GM12878 (cell line): ENCODE measurements around the gene CCT4. TPM values are rescaled to one million over a fixed set of nuclear protein-coding genes. Genes with fewer than 3 reads are reported as not detected.
A peak's percentile ranks its signal among the peaks of the same experiment; 100 is the strongest.

Source experiments
- ATAC-seq: fragments of 200-7000 bp; cut with Tn5 transposase; 3 replicates; pipeline ENCODE4 v1.9.1; 2020; ENCODE audit warnings: mild to moderate bottlenecking, moderate library complexity
- BruUV-seq: library from RNA; stranded (reverse); fragments of 400-500 nt; replicated peaks from 2 replicates; lab custom pipeline; 2021; lab: Mats Ljungman, UMichigan
- CTCF ChIA-PET: fragments of 300-600 bp; sonication (Branson Sonifier 250); formaldehyde crosslinking; extraction: SDS; loops from one replicate; lab custom pipeline; 2021; ENCODE audit warnings: inconsistent platforms; lab: Yijun Ruan, JAX
- POLR2A ChIA-PET: fragments of 350-600 bp; formaldehyde crosslinking; extraction: SDS; loops from one replicate; lab custom pipeline; 2021; ENCODE audit warnings: inconsistent platforms; lab: Charles Lee
- RAD21 ChIA-PET: fragments of 300-600 bp; sonication (Branson Sonifier 250); formaldehyde crosslinking; loops from one replicate; lab custom pipeline; 2023; ENCODE audit warnings: antibody characterized with exemption; ENCODE audit not compliant: unreplicated experiment; lab: Charles Lee
- SMC1A ChIA-PET: fragments of 300-600 bp; sonication (Branson Sonifier 250); formaldehyde crosslinking; loops from one replicate; lab custom pipeline; 2023; ENCODE audit not compliant: unreplicated experiment, uncharacterized antibody; lab: Charles Lee
- DNase-seq: peaks from one replicate; pipeline ENCODE4 v3.0.0-alpha.2; 2011; ENCODE audit warnings: low read depth, low spot score
- FAIRE-seq: peaks from 3 replicates; lab custom pipeline; 2011; peaks lifted over from hg19 to GRCh38; lab: Jason Lieb, UNC
- H2AFZ ChIP-seq: 2 replicates; pipeline ENCODE4 v1.6.0; 2011; ENCODE audit warnings: low read depth, low read length, control low read depth; ENCODE audit not compliant: control insufficient read depth
- H3K27ac ChIP-seq: 2 replicates; pipeline ENCODE4 v1.5.1; 2011; ENCODE audit warnings: control low read depth; ENCODE audit not compliant: control insufficient read depth, insufficient read depth
- H3K27me3 ChIP-seq, 2 experiments: replicated peaks in 1 of 2; 2 replicates each; pipeline versions ENCODE4 v1.6.0 to v1.6.1; 2011; ENCODE audit warnings: low read length in 1 of 2; ENCODE audit not compliant: control insufficient read depth in 2 of 2, insufficient read depth in 2 of 2
- H3K36me3 ChIP-seq, 2 experiments: 2 replicates each; pipeline ENCODE4 v1.5.1; 2011; ENCODE audit warnings: low read length in 1 of 2; ENCODE audit not compliant: control insufficient read depth in 2 of 2, insufficient read depth in 2 of 2
- H3K4me1 ChIP-seq: 2 replicates; pipeline ENCODE4 v1.6.1; 2011; ENCODE audit warnings: mild to moderate bottlenecking, low read length, moderate library complexity, mixed read lengths; ENCODE audit not compliant: control insufficient read depth, insufficient read depth
- H3K4me2 ChIP-seq: 2 replicates; pipeline ENCODE4 v1.6.0; 2011; ENCODE audit warnings: control low read depth; ENCODE audit not compliant: control insufficient read depth, insufficient read depth
- H3K4me3 ChIP-seq: fragments of 200-600 bp; sonication (generic); 2 replicates; pipeline ENCODE4 v1.5.1; 2016
- H3K79me2 ChIP-seq: 2 replicates; pipeline ENCODE4 v1.6.0; 2011; ENCODE audit warnings: low read length; ENCODE audit not compliant: control insufficient read depth, insufficient read depth
- H3K9ac ChIP-seq: 2 replicates; pipeline ENCODE4 v1.8.0; 2011; ENCODE audit warnings: low read length, control low read depth, mixed read lengths; ENCODE audit not compliant: control insufficient read depth, insufficient read depth
- H3K9me3 ChIP-seq: replicated peaks from 3 replicates; pipeline ENCODE4 v1.5.1; 2011; ENCODE audit warnings: mild to moderate bottlenecking, low read length; ENCODE audit not compliant: control insufficient read depth, insufficient read depth
- H4K20me1 ChIP-seq: 2 replicates; pipeline ENCODE4 v1.6.0; 2011; ENCODE audit not compliant: control insufficient read depth, insufficient read depth
- ETV6 ChIP-seq, 2 experiments: fragments of 450-650 bp in 1 of 2; IDR thresholded peaks in 1 of 2; conservative IDR thresholded peaks in 1 of 2; 2 replicates each; pipeline ENCODE4 v1.6.1; 2014; ENCODE audit warnings: antibody characterized with exemption in 1 of 2, borderline replicate concordance in 1 of 2, low read depth in 1 of 2, mild to moderate bottlenecking in 1 of 2, moderate library complexity in 1 of 2
- HSF1 ChIP-seq: fragments of 150-350 bp; IDR thresholded peaks from 2 replicates; pipeline ENCODE4 v1.6.1; 2014; ENCODE audit warnings: mild to moderate bottlenecking, low read depth, low read length
- REST ChIP-seq: IDR thresholded peaks from 2 replicates; pipeline ENCODE4 v1.6.1; 2012; ENCODE audit warnings: mild to moderate bottlenecking, low read depth, low read length
- TBL1XR1 ChIP-seq: IDR thresholded peaks from 2 replicates; pipeline ENCODE4 v1.6.1; 2012; ENCODE audit warnings: low read depth, low read length, improper control_type of control experiment
- TCF12 ChIP-seq: IDR thresholded peaks from 2 replicates; pipeline ENCODE4 v1.6.1; 2011; ENCODE audit warnings: low read depth, mild to moderate bottlenecking, low read length
- ZZZ3 ChIP-seq: IDR thresholded peaks from 2 replicates; pipeline ENCODE4 v1.6.1; 2011; ENCODE audit warnings: low read depth; ENCODE audit not compliant: control insufficient read depth, insufficient read length
- WGBS: methylation state at CpG from one replicate; pipeline ENCODE4 v1.1.6; 2016; ENCODE audit warnings: low lambda C conversion rate; ENCODE audit not compliant: insufficient replicate concordance, insufficient coverage; ENCODE audit errors: missing lambda C conversion rate; 5-methylcytosine and 5-hydroxymethylcytosine counted together
- in situ Hi-C: fragments of 300-500 bp; cut with MboI; formaldehyde crosslinking; loops from 9 replicates; pipeline ENCODE4 v1.14.3; 2018; ENCODE audit warnings: mixed read lengths
- intact Hi-C: fragments of 100-400 bp; cut with micrococcal nuclease; formaldehyde crosslinking; loops from one replicate; pipeline ENCODE4 v1.14.2; 2022; ENCODE audit not compliant: unreplicated experiment
- polyA plus RNA-seq, 11 experiments: library from polyadenylated mRNA; depleted of rRNA in 4 of 11; unstranded in 6 of 11; stranded (reverse) in 5 of 11; fragments of >200 nt; fragmentation: Nextera tagmentation in 4 of 11; fragmentation: Illumina TruSeq in 1 of 11; extraction: Ambion mirVana in 4 of 11; extraction: Trizol in 1 of 11; gene quantifications; 1 replicate in 1 of 11; 2 replicates in 10 of 11; pipeline versions ENCODE4 v1.2.1 to v1.2.3, GENCODE V29; 2011 to 2016; ENCODE audit warnings: inconsistent platforms in 2 of 11, missing spikeins in 2 of 11, low read depth in 1 of 11
- total RNA-seq, 4 experiments: library from RNA; depleted of rRNA in 3 of 4; stranded (reverse); fragments of >200 nt in 3 of 4; fragmentation: Illumina TruSeq in 1 of 4; extraction: Trizol in 1 of 4; gene quantifications; 2 replicates each; pipeline versions ENCODE4 v1.2.1 to v1.2.3, GENCODE V29; 2013 to 2021

Gene CCT4
- total and polyA plus RNA-seq, 10 of the 15 experiments (the other 5 are each of a cell fraction or from before 2014, with no cell fraction given) = 76.6 to 320 (median 211) TPM

- H3K27me3 ChIP-seq = no peaks in the 10 kb centered on the region
- ChIA-PET POLR2A (no interaction called here), SMC1A (interaction anchor here (0.6 kb wide), 1 partner anchor 21 kb away, joined by 3 read pairs; no protein-coding TSS in a partner anchor), CTCF (interaction anchor here (0.6 kb wide), 1 partner anchor 436 kb away, joined by 3 read pairs; no protein-coding TSS in a partner anchor), RAD21 (no interaction called here)
- in situ Hi-C loops = no loop called here
- FAIRE-seq (no peak), DNase-seq (no peak), ATAC-seq (0 out of 3 replicates have a peak, but pooled peaks have one; percentile 18)
- no peaks in the 10 kb centered on the region for H3K4me1 ChIP-seq
- H3K27ac ChIP-seq = no peak overlapping the region
- H3K9ac ChIP-seq = no peak overlapping the region
- no peaks in the 10 kb centered on the region for H4K20me1 ChIP-seq
- H3K4me2 ChIP-seq = no peak overlapping the region
- H3K79me2 ChIP-seq = no peaks in the 10 kb centered on the region; the same call in 1 of the 2 replicates
- H3K36me3 ChIP-seq = peaks cover 8 to 49% of the 10 kb centered on the region in 2 experiments
- no peak for TF ChIP-seq ETV6 (conservative IDR thresholded peaks at IDR 0.05 in 1 of 2, IDR thresholded peaks at IDR 0.05 in 1 of 2; ENCODE audit: borderline replicate concordance in 1 of 2, low read depth in 1 of 2)
- no peak for TF ChIP-seq TBL1XR1
- TF ChIP-seq HSF1 = no peak
- H2AFZ ChIP-seq = no peak overlapping the region
- BruUV-seq = no TSS peak
- 99% methylated on average over 4 of the region's 4 CpGs for whole genome bisulfite sequencing
- no peaks in the 10 kb centered on the region for H3K9me3 ChIP-seq
- intact Hi-C loops = loop anchor here (10.0 kb wide), 1 partner anchor 383 kb away; no protein-coding TSS in a partner anchor
- no peak overlapping the region for H3K4me3 ChIP-seq
Observed at GRCh38 chr2:61877571-61878245, 10.7 kb downstream of the CCT4 start.

- ChIA-PET RAD21 (no interaction called here), CTCF (no interaction called here), POLR2A (no interaction called here), SMC1A (no interaction called here)
- no peaks in the 10 kb centered on the region for H3K9me3 ChIP-seq
- no peak overlapping the region for H3K9ac ChIP-seq
- no peaks in the 10 kb centered on the region for H3K27me3 ChIP-seq
- H3K4me1 ChIP-seq = no peaks in the 10 kb centered on the region
- no peak overlapping the region for H3K27ac ChIP-seq
- no peak overlapping the region for H3K4me2 ChIP-seq
- intact Hi-C loops (loop anchor here (10.0 kb wide), 1 partner anchor 382 kb away; no protein-coding TSS in a partner anchor), in situ Hi-C loops (no loop called here)
- H3K79me2 ChIP-seq = no peaks in the 10 kb centered on the region; the same call in 1 of the 2 replicates
- BruUV-seq = no TSS peak
- H3K36me3 ChIP-seq = peaks cover 7 to 46% of the 10 kb centered on the region in 2 experiments
- no peak for ATAC-seq
- no peak overlapping the region for H3K4me3 ChIP-seq
- FAIRE-seq = no peak
- H4K20me1 ChIP-seq = no peaks in the 10 kb centered on the region
- DNase-seq = no peak
- no peak overlapping the region for H2AFZ ChIP-seq
- 100% methylated on average over 1 of the region's 1 CpG for WGBS
- TF ChIP-seq TCF12 = no peak
- no peak for TF ChIP-seq ZZZ3
- TF ChIP-seq REST = no peak
Observed at GRCh38 chr2:61876400-61876799, 12.1 kb downstream of the CCT4 start.
